HG03571 (cell line): ENCODE measurements around the gene ALG2.

Source experiments
- ATAC-seq: cut with Tn5 transposase; IDR thresholded peaks from one replicate; pipeline ENCODE4 v1.9.1; 2021; ENCODE audit not compliant: unreplicated experiment

ALG2 gene, protein sequence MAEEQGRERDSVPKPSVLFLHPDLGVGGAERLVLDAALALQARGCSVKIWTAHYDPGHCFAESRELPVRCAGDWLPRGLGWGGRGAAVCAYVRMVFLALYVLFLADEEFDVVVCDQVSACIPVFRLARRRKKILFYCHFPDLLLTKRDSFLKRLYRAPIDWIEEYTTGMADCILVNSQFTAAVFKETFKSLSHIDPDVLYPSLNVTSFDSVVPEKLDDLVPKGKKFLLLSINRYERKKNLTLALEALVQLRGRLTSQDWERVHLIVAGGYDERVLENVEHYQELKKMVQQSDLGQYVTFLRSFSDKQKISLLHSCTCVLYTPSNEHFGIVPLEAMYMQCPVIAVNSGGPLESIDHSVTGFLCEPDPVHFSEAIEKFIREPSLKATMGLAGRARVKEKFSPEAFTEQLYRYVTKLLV

DNA sequence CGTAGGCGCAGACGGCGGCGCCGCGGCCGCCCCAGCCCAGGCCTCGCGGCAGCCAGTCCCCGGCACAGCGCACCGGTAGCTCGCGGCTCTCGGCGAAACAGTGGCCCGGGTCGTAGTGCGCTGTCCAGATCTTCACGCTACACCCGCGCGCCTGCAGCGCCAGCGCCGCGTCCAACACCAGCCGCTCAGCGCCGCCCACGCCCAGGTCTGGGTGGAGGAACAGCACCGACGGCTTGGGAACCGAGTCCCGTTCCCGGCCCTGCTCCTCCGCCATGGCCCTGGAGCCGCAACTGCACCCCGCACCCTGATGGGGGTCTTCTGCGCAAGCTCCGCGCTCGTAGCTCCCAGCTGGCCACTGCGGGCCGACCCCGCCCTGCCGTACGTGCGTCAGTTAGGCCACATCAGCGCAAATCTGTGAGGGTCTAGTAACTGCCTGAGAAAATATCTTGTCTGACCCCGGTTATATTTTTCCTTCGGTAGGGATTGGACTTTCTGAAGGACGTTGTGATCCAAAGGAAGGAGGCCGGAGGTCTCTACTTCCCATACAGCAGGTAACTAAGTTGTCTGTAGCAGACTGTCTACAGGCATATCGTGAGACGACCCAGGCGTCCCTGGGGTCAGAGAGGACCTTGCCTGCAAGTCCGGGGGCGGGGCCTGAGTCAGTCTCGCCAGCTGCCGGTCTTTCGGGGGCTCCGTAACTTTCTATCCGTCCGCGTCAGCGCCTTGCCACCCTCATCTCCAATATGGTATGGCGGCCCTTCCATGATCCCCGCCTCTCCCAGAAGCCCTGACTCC, at the start of gene ALG2, which contains the start of gene SEC61B:
Gene ALG2, minus strand, starts transcription at position 322 of the 795 bp plus-strand sequence. Its CDS starts 48 bp downstream, at position 274.
Gene SEC61B, plus strand, starts transcription at position 662 of the 795 bp plus-strand sequence. Its CDS starts 82 bp downstream, at position 744.
- ATAC-seq: peak; percentile 93

DNA sequence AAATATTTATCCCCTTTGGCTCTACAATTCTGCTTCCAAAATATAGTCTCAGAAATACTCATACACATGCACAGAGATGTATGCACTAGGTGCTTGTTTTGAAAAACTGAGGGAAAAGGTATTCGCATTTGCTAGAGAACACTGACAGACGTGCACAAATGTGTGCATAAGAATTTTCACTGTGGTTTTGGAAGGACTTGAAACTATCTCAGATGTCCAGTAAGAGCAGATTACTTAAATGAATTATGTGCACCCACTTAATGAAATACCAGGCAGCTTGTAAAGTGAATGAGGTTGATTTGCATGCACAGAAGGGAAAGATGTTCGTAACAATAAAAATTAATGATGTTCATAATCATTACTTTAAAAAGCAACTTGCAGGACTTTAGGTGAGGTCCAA, 48.7 kb upstream of the ALG2 start:
- ATAC-seq: no peak

GRCh38 chr9:99269416-99269815, 47.7 kb upstream of the ALG2 start:
- no peak for ATAC-seq

DNA sequence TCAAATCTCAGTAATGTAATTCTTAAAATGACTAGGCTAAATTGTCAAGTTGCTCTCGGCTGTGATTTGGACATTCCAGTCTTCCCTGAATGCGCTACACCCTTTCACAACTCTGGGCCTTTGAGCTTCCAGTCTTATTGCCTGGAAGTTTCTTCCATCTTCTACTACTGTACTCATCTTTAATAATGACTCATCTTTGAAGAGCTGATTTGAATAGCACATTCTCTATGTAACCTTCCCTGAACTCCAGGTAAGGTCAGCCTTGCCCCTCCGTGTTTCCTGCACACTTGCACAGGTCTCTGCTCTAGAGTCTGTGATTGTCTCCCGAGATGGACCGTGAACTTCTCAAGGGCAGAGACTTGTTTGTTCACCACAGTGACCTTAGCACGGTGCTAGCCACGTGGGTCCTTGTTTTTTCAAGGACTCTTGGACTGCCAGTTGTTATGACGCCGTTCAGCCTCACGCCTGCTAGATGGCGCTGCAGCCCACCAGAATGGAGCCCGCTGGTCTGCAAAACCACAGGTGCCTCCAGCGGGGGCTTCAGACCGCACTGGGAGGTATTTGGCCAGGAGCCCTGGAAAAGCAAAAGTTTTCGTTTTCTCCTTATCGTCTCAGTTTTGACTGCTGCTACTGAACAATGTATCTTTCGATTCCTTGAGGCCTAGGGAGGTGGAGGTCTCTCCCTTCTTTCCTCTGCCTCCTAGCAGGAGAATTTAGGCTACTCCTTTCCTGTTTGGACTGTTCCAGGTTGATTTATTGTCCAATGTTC, 44.7 kb upstream of the ALG2 start:
- ATAC-seq: peak; percentile 54

DNA sequence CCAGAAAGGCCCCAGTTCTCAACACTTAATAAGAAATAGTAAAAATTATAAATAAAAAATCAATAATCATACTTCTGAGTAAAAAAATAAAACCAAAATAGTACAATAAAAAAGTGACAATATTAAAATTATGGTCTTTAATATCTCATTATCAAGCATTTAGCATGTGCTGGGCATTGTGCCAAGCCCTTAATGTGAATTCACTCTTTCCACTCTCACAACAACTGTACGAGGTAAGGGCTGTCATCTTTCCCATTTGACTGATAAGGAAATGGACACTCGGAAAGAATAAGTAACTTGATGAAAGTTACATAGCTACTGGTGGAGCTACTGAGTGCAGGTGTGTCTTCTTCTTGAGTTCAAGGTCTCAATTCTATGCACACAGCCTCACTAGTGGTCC, 43.9 kb upstream of the ALG2 start:
- ATAC-seq: no peak

DNA sequence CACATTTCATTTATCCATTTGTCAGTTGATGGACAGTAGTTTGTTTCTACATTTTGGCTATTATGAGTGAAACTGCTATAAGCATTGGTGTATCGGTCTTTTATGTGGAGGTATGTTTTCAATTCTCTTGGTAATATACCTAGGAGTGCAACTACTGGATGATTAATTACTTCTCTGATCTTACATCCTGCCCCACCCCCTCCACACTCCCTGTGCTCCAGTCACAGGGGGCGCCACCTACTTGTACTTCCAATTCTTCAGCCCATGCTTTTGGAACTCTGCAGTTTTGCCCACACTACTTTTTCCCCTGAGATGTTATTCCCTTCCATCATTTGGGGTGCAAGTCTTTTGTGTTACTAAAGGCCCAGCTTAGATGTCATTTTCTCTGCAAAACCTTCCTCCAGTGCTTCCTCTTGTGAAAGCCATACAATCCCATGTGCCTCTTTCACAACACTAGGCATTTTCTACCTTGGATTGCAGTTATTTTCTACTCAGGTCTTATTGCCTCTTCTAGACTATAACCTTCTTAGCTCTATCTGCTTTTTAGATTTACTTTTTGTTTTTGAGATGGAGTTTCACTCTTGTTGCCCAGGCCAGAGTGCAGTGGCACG, 42.4 kb upstream of the ALG2 start:
- no peak for ATAC-seq

GRCh38 chr9:99262949-99263418, 41.2 kb upstream of the ALG2 start:
- ATAC-seq: peak; percentile 48

DNA sequence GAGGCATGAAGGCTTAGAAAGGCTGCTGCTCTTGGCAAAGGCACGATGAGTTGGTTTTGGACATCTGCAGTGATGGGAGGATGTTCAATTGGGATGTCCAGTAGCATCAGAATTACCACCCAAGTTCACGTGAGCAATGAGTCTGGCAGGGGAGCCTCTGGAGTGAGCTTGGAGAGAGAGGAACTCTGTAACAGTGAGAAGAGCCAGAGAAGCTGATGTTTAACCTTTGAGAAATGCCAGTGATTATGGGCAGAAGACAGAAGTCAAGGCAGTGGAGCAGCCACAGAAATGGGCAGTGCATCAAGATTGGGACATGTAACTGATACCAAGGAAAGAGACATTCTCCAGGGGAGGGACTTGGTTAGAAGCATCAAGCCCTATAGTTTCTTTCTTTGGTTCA, 40.2 kb upstream of the ALG2 start:
- no peak for ATAC-seq

- ATAC-seq: no peak
Observed at GRCh38 chr9:99259231-99259918, 37.6 kb upstream of the ALG2 start.

DNA sequence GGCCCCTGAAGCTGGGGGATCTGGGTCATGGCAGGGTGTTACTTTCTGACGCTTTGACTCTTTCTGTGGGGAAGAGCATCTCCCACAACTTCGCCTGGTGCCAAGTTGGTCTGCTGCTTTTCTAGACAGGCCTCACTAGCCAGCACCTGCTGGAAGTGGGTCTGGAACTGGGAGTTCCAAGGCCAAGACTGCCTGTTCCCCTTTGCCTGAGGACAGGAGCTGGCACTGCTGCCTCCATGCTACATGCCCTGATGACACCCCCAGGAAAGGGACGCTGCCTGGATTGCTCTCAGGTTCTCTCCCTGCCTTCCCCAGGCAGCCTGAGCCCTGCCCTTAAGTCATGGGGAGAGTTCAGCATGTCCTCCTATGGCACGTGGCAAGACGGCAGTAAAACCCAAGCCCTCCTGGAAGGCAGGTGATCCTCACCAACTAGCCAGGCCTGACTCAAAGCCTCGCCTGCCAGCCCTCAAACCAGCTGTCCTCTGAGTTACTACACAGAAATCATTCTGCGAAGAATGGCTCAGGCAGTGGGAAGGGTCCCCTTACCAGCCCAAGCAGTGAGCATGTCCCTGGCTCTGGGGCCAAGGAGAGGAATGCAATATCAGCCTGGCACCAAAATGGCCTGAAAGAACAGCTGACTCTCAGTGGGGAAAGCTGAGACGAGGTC, 36.1 kb upstream of the ALG2 start:
- no peak for ATAC-seq

DNA sequence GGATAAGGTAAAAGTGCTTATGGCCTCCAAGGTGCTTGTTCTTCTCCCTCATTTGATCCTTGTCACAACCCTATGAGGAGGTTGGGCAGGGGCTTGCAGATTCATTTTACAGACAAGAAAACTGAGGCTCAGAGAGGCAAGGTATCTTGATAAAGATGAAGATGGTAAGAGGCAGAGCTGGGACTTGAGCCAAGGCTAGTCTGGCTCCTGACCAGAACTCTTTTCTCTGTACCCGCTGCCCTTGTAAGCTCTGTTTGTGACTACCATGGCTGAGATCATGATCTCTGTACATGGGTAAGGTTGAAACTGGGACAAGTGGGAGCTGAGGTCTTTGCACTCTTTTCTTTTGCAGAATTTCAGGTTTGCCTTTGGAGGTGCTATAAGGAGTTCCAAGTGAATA, 33.9 kb upstream of the ALG2 start:
- ATAC-seq: no peak

DNA sequence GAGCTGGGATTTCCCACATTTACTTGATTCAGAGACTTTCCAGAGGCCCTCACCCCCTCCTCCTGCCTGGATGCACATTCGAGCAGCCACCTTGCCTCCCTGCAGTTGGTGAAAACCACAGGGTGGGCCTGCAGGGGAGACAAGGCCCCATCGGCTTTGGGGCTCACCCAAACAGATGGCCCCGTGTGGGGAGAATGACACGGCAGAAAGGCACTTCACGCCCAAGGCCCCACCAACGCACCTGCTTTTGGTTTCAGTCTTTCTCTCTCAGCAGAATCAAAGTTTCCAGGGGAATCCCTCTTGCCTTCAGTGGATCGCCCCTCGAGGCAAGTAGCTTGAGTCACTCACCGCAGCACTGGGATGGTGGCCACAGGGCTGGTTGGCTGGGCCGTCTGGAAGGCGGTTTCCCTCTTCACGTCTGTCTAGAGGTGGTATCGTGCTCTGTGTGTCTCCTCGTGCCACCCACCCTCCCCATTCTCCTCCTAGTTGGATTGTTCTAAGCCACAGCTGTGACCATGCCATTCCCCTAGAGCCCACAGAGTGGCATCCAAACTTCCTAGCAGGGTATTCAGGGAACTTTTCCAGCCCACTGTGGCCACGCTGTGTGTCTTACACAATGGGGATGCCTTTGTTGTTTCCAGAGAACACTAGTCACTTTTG, 32.2 kb upstream of the ALG2 start:
- ATAC-seq: peak; percentile 81

GRCh38 chr9:99253134-99253533, 31.4 kb upstream of the ALG2 start:
- ATAC-seq: peak; percentile 22

- no peak for ATAC-seq
Observed at GRCh38 chr9:99251157-99251556, 29.4 kb upstream of the ALG2 start.

DNA sequence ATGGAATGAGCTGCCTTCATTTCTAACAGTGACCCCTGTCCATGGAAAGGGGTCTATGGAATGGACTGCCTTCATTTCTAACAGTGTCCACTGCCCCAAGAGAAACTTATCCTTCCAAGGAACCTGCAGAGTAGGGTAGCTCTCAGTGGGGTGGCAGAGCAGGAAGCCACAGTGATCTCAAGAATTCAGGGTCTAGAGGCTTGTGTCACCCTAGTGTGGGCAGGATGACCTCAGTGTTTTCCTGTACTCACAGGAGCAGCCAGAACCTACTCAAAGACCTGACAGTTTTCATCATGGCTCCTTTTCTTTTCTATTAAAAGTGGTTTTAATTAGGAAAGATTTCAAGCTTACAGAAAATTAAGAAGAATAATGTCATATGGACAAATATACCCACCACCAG, 27.9 kb upstream of the ALG2 start:
- no peak for ATAC-seq

- ATAC-seq: peak; percentile 96
Observed at GRCh38 chr9:99244344-99245260, 22.9 kb upstream of the ALG2 start.

- ATAC-seq: no peak
Observed at GRCh38 chr9:99241106-99241505, 19.4 kb upstream of the ALG2 start.
